CD4-positive, alpha-beta T cell (primary cell): ENCODE results near the gene XKR3. TPM values are rescaled to one million over a fixed set of nuclear protein-coding genes. Genes with fewer than 3 reads are reported as not detected.

Experiments
- ATAC-seq: fragments of 200-7000 bp; cut with Tn5 transposase; one replicate; pipeline ENCODE4 v1.10.0; 2022; ENCODE audit warnings: mild to moderate bottlenecking; ENCODE audit not compliant: poor library complexity
- CTCF ChIA-PET: fragments of 350-600 bp; sonication (Branson Sonifier 250); formaldehyde crosslinking; loops from one replicate; lab custom pipeline; 2021; ENCODE audit warnings: antibody characterized with exemption, inconsistent platforms; lab: Charles Lee
- POLR2A ChIA-PET: fragments of 350-600 bp; sonication (Branson Sonifier 250); formaldehyde crosslinking; loops from one replicate; lab custom pipeline; 2021; ENCODE audit warnings: antibody characterized with exemption, inconsistent platforms; lab: Charles Lee
- DNase-seq, 14 experiments: peaks; one replicate each; pipeline ENCODE4 v3.0.0-alpha.2; 2013 to 2020; ENCODE audit warnings: mixed read lengths in 2 of 14
- H3K27ac ChIP-seq, 2 donors: one replicate each; pipeline versions ENCODE4 v1.5.1 to v1.7.0; 2013; ENCODE audit warnings: low read length in 2 of 2, low read depth in 1 of 2, mild to moderate bottlenecking in 1 of 2
- H3K27me3 ChIP-seq, 2 experiments: 1 replicate in 1 of 2; 2 replicates in 1 of 2; pipeline versions ENCODE4 v1.6.1 to v1.7.0; 2013; ENCODE audit warnings: low read length in 2 of 2, control low read depth in 1 of 2, mild to moderate bottlenecking in 1 of 2, moderate library complexity in 1 of 2; ENCODE audit not compliant: insufficient read depth in 2 of 2, control insufficient read depth in 1 of 2
- H3K36me3 ChIP-seq: one replicate; pipeline ENCODE4 v1.6.1; 2013; ENCODE audit warnings: low read length, control low read depth; ENCODE audit not compliant: insufficient read depth
- H3K4me1 ChIP-seq: one replicate; pipeline ENCODE4 v1.6.1; 2013; ENCODE audit warnings: low read length, control low read depth; ENCODE audit not compliant: insufficient read depth
- H3K4me3 ChIP-seq: one replicate; pipeline ENCODE4 v1.5.1; 2013; ENCODE audit warnings: mild to moderate bottlenecking, low read length, moderate library complexity
- H3K9me3 ChIP-seq, 2 experiments: 1 replicate in 1 of 2; 2 replicates in 1 of 2; pipeline versions ENCODE4 v1.6.1 to v1.7.0; 2013; ENCODE audit warnings: low read length in 2 of 2, mild to moderate bottlenecking in 2 of 2, control low read depth in 1 of 2, moderate library complexity in 1 of 2; ENCODE audit not compliant: control insufficient read depth in 1 of 2, insufficient read depth in 1 of 2
- H3K27ac Mint-ChIP-seq: one replicate; pipeline ENCODE4 v1.8.0; 2020; ENCODE audit warnings: mixed read lengths
- H3K27me3 Mint-ChIP-seq: one replicate; pipeline ENCODE4 v1.8.0; 2021; ENCODE audit warnings: mixed read lengths
- H3K36me3 Mint-ChIP-seq: one replicate; pipeline ENCODE4 v1.8.0; 2021; ENCODE audit warnings: low read depth, mixed read lengths
- H3K4me1 Mint-ChIP-seq: one replicate; pipeline ENCODE4 v1.8.0; 2021; ENCODE audit warnings: low read depth, mixed read lengths
- H3K4me3 Mint-ChIP-seq: one replicate; pipeline ENCODE4 v1.8.0; 2020; ENCODE audit warnings: mild to moderate bottlenecking, mixed read lengths
- H3K9me3 Mint-ChIP-seq: one replicate; pipeline ENCODE4 v1.8.0; 2020; ENCODE audit warnings: mixed read lengths
- intact Hi-C, 2 experiments: fragments of 100-400 bp; cut with DNase I in 1 of 2; cut with micrococcal nuclease in 1 of 2; formaldehyde crosslinking; loops; one replicate each; pipeline versions ENCODE4 v1.15.1 to v1.9.0; 2023 to 2025; cut with DNase I, micrococcal nuclease
- total RNA-seq, 174 experiments: library from RNA in 2 of 174; stranded (reverse) in 2 of 174; gene quantifications; one replicate each; pipeline ENCODE4 v1.2.3 and lab custom pipeline; 2021 to 2026
- TF ChIP-seq, protein P1 (sequence below): fragments of 200-600 bp; IDR thresholded peaks from one replicate; pipeline ENCODE4 v1.8.0; 2022; ENCODE audit warnings: antibody characterized with exemption, mild to moderate bottlenecking

Gene XKR3
- total RNA-seq, 2 experiments from 2014 or later = not detected

- POLR2A ChIA-PET = no interaction called here
Observed at GRCh38 chr22:16818538-16818937, 6.7 kb downstream of the XKR3 start.

DNA sequence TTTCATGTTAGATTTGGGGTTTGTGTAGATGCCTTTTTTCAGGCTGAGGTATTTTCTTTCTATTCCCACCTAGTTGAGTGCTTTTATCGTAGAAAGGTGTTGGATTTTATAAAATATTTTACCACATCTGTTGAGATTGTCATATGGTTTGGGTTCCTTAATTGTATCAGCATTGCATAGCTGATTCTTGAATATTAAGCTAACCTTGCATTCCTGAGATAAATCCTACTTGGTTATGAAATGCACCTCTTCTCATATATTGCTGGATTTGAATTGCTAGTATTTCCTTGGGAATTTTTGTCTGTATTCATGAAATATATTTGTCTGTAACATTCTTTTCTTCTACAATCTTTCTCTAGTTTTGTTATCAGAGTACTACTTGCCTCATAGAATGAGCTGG is 10.1 kb downstream of the XKR3 start:
- H3K27me3 Mint-ChIP-seq = peaks cover 7% of the 10 kb centered on the region
- POLR2A ChIA-PET = no interaction called here
- H3K4me1 Mint-ChIP-seq = peaks cover 12% of the 10 kb centered on the region

More at GRCh38 chr22:16818538-16818937, 6.7 kb downstream of the XKR3 start:
- H3K27ac ChIP-seq = no peak overlapping the region
- H3K4me3 ChIP-seq = no peak overlapping the region
- ATAC-seq (no peak), DNase-seq (no peak)
- H3K36me3 Mint-ChIP-seq = no peaks in the 10 kb centered on the region
- H3K27me3 Mint-ChIP-seq = peaks cover 7% of the 10 kb centered on the region
- H3K9me3 ChIP-seq = peaks cover 0 to 10% of the 10 kb centered on the region in 2 experiments
- no peaks in the 10 kb centered on the region for H3K4me1 ChIP-seq
- intact Hi-C loops = no loop called here
- no peaks in the 10 kb centered on the region for H3K4me1 Mint-ChIP-seq
- CTCF ChIA-PET = no interaction called here
- H3K27ac Mint-ChIP-seq = no peak overlapping the region
- H3K36me3 ChIP-seq = no peaks in the 10 kb centered on the region
- TF ChIP-seq, protein P1, sequence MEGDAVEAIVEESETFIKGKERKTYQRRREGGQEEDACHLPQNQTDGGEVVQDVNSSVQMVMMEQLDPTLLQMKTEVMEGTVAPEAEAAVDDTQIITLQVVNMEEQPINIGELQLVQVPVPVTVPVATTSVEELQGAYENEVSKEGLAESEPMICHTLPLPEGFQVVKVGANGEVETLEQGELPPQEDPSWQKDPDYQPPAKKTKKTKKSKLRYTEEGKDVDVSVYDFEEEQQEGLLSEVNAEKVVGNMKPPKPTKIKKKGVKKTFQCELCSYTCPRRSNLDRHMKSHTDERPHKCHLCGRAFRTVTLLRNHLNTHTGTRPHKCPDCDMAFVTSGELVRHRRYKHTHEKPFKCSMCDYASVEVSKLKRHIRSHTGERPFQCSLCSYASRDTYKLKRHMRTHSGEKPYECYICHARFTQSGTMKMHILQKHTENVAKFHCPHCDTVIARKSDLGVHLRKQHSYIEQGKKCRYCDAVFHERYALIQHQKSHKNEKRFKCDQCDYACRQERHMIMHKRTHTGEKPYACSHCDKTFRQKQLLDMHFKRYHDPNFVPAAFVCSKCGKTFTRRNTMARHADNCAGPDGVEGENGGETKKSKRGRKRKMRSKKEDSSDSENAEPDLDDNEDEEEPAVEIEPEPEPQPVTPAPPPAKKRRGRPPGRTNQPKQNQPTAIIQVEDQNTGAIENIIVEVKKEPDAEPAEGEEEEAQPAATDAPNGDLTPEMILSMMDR = no peak
- H3K27me3 ChIP-seq = peaks cover 0 to 4% of the 10 kb centered on the region in 2 experiments
- no peak overlapping the region for H3K4me3 Mint-ChIP-seq
- H3K9me3 Mint-ChIP-seq = peaks cover 4% of the 10 kb centered on the region

DNA sequence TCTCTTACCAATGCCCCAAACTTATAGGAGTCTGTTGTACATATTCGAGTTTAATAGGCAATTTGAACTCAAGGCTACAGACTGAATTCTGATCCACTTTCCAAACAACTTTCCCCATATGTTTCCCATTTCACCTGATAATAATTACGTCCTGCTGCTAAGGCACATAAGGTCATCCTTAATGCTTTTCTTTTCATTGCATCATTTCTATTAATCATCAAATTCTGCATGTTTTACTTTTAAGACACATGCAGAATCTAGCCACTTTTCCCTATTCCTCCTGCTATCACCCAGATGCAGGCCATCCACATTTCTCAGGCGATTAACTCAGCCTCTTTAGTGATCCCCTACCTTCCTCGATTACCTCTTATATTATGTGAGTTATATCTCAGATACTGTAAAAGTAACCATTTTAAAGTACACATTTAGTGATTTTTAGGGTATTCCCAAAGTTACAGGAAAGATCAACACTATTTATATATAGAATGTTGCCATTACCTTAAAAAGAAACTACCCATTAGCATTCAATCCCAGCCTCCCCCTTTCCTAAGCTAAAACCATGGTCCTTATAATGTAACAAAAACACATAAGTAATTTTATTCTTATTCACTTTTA is 14.9 kb downstream of the XKR3 start:
- no peaks in the 10 kb centered on the region for H3K27me3 Mint-ChIP-seq
- intact Hi-C loops = no loop called here
- Histone ChIP-seq H3K36me3 (no peaks in the 10 kb centered on the region), H3K27ac (no peak overlapping the region), H3K4me1 (no peaks in the 10 kb centered on the region), H3K27me3 (no peaks in the 10 kb centered on the region), H3K4me3 (no peak overlapping the region), H3K9me3 (peaks cover 0 to 6% of the 10 kb centered on the region in 2 experiments)
- no peaks in the 10 kb centered on the region for H3K9me3 Mint-ChIP-seq
- H3K4me3 Mint-ChIP-seq = no peak overlapping the region
- H3K4me1 Mint-ChIP-seq = peaks cover 12% of the 10 kb centered on the region
- TF ChIP-seq, protein P1 = no peak
- ChIA-PET POLR2A (no interaction called here), CTCF (no interaction called here)
- ATAC-seq = no peak
- H3K27ac Mint-ChIP-seq = no peak overlapping the region
- DNase-seq = no peak
- H3K36me3 Mint-ChIP-seq = no peaks in the 10 kb centered on the region

More for the DNA sequence above, 10.1 kb downstream of the XKR3 start:
- ATAC-seq (no peak), DNase-seq (no peak)
- H3K9me3 ChIP-seq = peaks cover 0 to 10% of the 10 kb centered on the region in 2 experiments
- peaks cover 2% of the 10 kb centered on the region for H3K9me3 Mint-ChIP-seq
- H3K27ac Mint-ChIP-seq = no peak overlapping the region
- CTCF ChIA-PET = no interaction called here
- TF ChIP-seq, protein P1 = no peak
- peaks cover 0 to 4% of the 10 kb centered on the region in 2 experiments for H3K27me3 ChIP-seq
- H3K27ac ChIP-seq = no peak overlapping the region
- no peak overlapping the region for H3K4me3 ChIP-seq
- H3K36me3 Mint-ChIP-seq = no peaks in the 10 kb centered on the region
- H3K36me3 ChIP-seq = no peaks in the 10 kb centered on the region
- no peaks in the 10 kb centered on the region for H3K4me1 ChIP-seq
- H3K4me3 Mint-ChIP-seq = no peak overlapping the region
- intact Hi-C loops = no loop called here
